Activated naive CD4-positive, alpha-beta T cell treated with anti-CD3 and anti-CD28 coated beads, Interleukin-2, amount 10 ng/mL, durations not matched to agents 7 days and 5 days (primary cell): Measurements from ENCODE around the gene NAV2.
A peak's percentile ranks its signal among the peaks of the same experiment; 100 is the strongest.
"Not testable (repeated sequence)": the region's sequence is repeated elsewhere in the genome, so short reads cannot be mapped to it uniquely, and the experiment has no call there.

ENCODE experiments used
- CTCF ChIA-PET: fragments of 350-600 bp; sonication (Branson Sonifier 250); formaldehyde crosslinking; loops from one replicate; lab custom pipeline; 2021; ENCODE audit warnings: antibody characterized with exemption; lab: Charles Lee
- DNase-seq: peaks from one replicate; pipeline ENCODE4 v3.0.0-alpha.2; 2020
- H3K27ac Mint-ChIP-seq: one replicate; pipeline ENCODE4 v1.8.0; 2021; ENCODE audit warnings: mild to moderate bottlenecking, moderate library complexity, mixed read lengths
- H3K27me3 Mint-ChIP-seq: one replicate; pipeline ENCODE4 v1.8.0; 2021; ENCODE audit warnings: mild to moderate bottlenecking, mixed read lengths
- H3K36me3 Mint-ChIP-seq: one replicate; pipeline ENCODE4 v1.8.0; 2021; ENCODE audit warnings: mixed read lengths
- H3K4me1 Mint-ChIP-seq: one replicate; pipeline ENCODE4 v1.8.0; 2021; ENCODE audit warnings: mixed read lengths
- H3K4me3 Mint-ChIP-seq: one replicate; pipeline ENCODE4 v1.8.0; 2021; ENCODE audit warnings: mild to moderate bottlenecking, moderate library complexity, mixed read lengths
- H3K9me3 Mint-ChIP-seq: one replicate; pipeline ENCODE4 v1.8.0; 2021; ENCODE audit warnings: mixed read lengths

The NAV2 gene

DNA sequence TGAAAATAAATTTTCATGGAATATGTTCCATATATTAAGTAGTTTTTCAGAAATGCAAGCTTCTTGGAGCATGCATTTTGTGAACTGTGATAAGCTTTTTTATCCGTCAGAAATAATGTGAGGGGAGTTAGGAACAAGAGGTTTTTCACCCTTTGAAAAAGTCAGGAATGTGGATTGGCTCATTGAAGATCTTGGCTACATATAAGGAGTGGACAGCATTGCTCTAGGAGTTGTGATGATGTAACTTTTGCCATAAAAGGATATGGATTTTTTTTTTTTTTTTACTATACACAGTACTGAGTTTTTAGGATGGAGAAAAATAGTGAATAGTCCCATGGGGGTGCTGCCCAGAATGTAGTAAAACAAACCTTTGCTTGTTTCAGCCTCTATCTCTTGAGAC, 180.2 kb downstream of the NAV2 start:
- no peaks in the 10 kb centered on the region for H3K27me3 Mint-ChIP-seq
- no peak overlapping the region for H3K27ac Mint-ChIP-seq
- no peak overlapping the region for H3K4me3 Mint-ChIP-seq
- no peak for DNase-seq
- H3K4me1 Mint-ChIP-seq, result no peaks in the 10 kb centered on the region
- H3K36me3 Mint-ChIP-seq, result no peaks in the 10 kb centered on the region
- CTCF ChIA-PET, result no interaction called here
- H3K9me3 Mint-ChIP-seq, result no peaks in the 10 kb centered on the region

DNA sequence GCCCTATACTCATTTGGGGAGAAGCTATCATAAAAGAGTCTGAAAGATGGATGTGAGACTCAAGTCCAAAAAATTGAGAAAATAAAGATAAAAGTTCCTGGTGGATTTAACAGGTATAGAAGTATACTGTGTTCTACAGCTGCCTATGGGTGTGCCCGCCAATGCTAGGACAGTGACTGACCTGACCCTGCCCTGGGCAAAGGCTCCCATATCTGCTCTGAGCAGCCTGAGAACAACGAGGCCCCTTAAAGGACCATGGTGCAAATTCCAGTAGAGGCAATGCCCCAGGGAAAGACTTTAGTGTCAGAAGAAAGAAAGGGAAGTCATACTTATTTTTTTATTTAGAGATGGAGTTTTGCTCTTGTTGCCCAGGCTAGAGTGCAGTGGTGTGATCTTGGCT, 181.8 kb downstream of the NAV2 start:
- Mint-ChIP-seq H3K4me3 (no peak overlapping the region), H3K27me3 (no peaks in the 10 kb centered on the region), H3K36me3 (no peaks in the 10 kb centered on the region), H3K27ac (no peak overlapping the region), H3K9me3 (no peaks in the 10 kb centered on the region), H3K4me1 (no peaks in the 10 kb centered on the region)
- CTCF ChIA-PET, result no interaction called here
- DNase-seq, result no peak

DNA sequence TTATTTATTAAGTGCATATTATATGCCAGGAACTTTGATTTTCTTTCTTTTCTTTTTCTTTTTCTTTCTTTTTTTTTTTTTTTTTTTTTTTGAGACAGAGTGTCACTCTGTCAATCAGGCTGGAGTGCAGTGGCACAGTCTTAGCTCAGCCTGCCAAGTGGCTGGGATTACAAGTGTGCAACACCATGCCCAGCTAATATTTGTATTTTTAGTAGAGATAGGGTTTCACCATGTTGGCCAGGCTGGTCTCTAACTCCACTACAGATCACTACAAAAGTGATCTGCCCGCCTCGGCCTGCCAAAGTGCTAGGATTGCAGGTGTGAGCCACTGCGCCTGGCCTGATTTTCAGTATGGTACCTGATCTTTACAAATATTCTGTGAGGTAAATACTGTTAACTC, 182.4 kb downstream of the NAV2 start:
- CTCF ChIA-PET, H3K36me3 Mint-ChIP-seq, H3K27ac Mint-ChIP-seq: not testable (repeated sequence)

DNA sequence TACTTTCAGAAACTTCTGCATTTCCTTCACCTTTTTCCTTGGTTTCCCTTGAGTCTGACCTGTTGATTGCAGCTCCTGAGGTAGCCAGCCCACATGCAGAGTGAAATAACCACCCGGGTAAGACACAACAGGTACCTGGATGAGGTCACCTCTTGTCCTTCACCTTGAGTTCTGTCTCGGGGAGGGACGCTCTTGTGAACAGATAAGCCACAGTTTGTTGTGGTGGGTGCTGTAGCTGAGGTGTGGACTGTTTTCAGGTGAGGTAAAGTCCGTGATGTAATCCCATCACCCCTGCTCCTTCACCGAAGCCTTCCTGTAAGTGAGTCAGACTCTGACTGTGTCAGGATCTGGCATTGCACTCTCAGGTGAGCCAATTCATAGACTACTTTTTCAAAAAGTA, 183.1 kb downstream of the NAV2 start:
- DNase-seq, result no peak
- H3K9me3 Mint-ChIP-seq, result no peaks in the 10 kb centered on the region
- CTCF ChIA-PET, result no interaction called here
- H3K36me3 Mint-ChIP-seq, result no peaks in the 10 kb centered on the region
- no peak overlapping the region for H3K27ac Mint-ChIP-seq
- H3K4me1 Mint-ChIP-seq, result no peaks in the 10 kb centered on the region
- H3K4me3 Mint-ChIP-seq, result no peak overlapping the region
- no peaks in the 10 kb centered on the region for H3K27me3 Mint-ChIP-seq

More for the DNA sequence above, 182.4 kb downstream of the NAV2 start:
- DNase-seq, H3K4me3 Mint-ChIP-seq, H3K9me3 Mint-ChIP-seq, H3K4me1 Mint-ChIP-seq, H3K27me3 Mint-ChIP-seq: not testable (repeated sequence)

DNA sequence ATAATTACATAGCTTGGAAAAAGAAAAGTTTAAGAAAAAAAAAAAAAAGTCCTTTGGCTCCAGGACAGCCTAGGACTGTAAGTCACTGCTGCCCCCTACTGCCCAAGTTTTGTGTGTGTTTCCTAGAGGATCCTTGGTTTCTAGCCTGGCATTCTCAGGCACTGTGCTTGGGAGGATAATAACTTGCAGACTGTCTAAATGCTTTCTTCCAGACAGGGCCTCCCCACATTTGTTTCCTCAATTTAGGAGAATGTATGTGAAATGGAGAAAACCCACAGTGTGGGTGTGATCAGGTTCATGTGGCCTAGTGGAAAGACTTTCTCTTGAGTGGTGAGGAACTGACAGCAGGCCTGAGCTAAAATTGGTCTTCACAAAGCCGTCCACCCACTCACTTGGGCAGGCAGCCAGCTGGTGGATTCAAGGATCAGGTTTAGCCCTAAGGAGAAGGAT, 191.0 kb downstream of the NAV2 start:
- no peaks in the 10 kb centered on the region for H3K4me1 Mint-ChIP-seq
- no peak overlapping the region for H3K4me3 Mint-ChIP-seq
- no peaks in the 10 kb centered on the region for H3K36me3 Mint-ChIP-seq
- DNase-seq, result peak; percentile 65
- H3K27ac Mint-ChIP-seq, result no peak overlapping the region
- CTCF ChIA-PET, result interaction anchor here (0.7 to 2.7 kb wide), 8 partner anchors 9 to 348 kb away, joined by 4 to 14 read pairs (median 7); no protein-coding TSS in a partner anchor
- H3K9me3 Mint-ChIP-seq, result no peaks in the 10 kb centered on the region
- peaks cover 3% of the 10 kb centered on the region for H3K27me3 Mint-ChIP-seq

DNA sequence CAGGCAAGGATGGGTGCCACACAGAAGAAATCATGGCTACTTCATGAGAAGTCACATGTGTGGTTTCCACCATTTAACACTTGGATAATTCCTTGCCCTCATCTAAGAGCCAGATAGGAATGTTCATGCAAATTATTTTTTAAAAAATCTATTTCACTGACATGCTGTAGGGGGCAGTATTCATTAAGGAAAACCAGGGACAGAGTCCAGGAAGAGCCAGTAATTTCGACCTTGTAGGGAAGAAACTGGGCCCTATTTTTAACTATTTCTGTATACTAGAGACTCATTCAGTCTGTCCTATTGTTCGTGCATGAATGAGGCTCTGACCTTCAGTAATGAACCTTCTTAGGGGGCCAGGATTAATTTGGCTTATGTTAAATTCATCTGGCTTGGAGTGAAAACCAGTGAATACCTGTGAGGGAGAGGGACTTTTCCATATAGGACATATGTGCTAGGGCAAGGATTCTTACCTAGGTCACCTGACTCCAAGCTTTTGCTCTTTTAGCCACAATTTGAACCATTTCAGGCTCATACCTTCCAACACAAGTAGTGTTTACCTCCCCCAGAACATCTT, 192.7 kb downstream of the NAV2 start:
- CTCF ChIA-PET, result interaction anchor here (2.3 to 2.7 kb wide), 2 partner anchors 342 to 350 kb away, joined by 8 to 9 read pairs; no protein-coding TSS in a partner anchor
- no peak for DNase-seq
- Mint-ChIP-seq H3K27ac (no peak overlapping the region), H3K4me3 (no peak overlapping the region), H3K4me1 (no peaks in the 10 kb centered on the region), H3K27me3 (peaks cover 3% of the 10 kb centered on the region), H3K9me3 (no peaks in the 10 kb centered on the region), H3K36me3 (no peaks in the 10 kb centered on the region)

DNA sequence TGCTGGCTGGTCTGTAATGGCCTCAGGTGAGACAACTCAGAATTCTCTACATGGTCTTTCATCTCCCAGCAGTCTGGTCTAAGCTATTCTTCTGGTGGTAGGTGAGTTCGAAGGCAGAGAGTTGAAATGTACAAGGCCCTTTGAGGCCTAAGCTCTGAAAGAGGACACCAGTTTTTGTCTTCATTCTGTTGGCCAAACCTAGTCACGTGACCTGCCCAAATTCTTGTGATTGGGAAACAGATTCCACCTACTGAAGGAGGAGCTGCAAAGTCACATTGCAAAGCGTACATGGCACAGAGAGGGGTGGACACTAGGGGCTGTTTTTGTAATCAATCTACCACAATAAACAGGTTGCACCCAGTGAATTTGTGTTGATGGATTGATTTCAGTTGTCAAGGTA, 193.5 kb downstream of the NAV2 start:
- Mint-ChIP-seq H3K4me3 (no peak overlapping the region), H3K9me3 (no peaks in the 10 kb centered on the region), H3K27ac (no peak overlapping the region), H3K27me3 (peaks cover 3% of the 10 kb centered on the region), H3K36me3 (no peaks in the 10 kb centered on the region), H3K4me1 (no peaks in the 10 kb centered on the region)
- no peak for DNase-seq
- CTCF ChIA-PET, result interaction anchor here (0.7 to 2.3 kb wide), 2 partner anchors 343 to 349 kb away, joined by 3 to 8 read pairs; no protein-coding TSS in a partner anchor

DNA sequence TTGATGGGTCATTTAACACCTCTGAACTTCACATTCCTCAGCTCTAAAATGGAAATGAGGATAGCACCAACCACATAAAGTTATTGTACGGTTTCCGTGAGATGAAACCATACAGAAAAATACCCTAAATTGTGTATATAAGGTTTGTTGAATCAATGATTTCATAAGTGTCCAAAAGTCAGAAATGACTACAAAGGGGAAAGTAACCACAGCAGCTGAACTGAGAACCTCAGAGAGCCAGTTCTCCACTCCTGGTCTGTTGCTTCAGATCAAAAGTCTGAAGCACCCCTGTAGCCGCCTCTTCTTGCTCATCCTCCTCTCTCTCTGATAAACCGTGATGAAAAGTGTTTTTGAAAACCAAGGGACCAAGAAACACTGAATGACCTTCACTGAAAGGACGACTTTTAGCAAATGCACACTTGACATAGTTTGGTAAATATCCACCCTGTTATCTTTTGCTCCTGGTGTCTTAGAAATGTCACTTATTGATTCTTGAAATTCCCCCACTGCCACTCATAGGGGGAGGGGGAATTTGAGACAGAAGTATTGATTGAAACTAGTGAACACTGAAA, 194.5 kb downstream of the NAV2 start:
- CTCF ChIA-PET, result interaction anchor here (0.7 to 2.3 kb wide), 2 partner anchors 33 to 344 kb away, joined by 3 to 8 read pairs; no protein-coding TSS in a partner anchor
- no peaks in the 10 kb centered on the region for H3K4me1 Mint-ChIP-seq

DNA sequence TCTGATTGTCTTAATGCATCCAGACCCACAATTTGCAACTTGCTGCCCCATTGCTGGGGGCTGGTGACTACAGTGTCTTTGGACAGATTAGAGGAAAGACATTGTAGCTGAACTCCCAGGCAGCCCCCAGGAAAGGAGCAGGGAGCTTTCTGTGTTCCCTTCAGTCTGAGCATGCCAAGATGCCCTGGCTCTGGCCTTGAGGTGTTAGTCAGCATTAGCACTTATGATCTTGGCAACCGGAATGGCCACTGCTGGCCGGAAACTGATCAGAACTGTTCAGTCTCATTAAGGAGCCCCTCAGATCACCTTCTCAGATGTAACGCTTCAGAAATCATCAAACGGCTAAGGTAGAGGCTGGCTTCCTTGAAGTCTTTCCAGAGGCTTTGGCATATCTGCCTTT, 195.2 kb downstream of the NAV2 start:
- peaks cover 7% of the 10 kb centered on the region for H3K27me3 Mint-ChIP-seq
- no peak overlapping the region for H3K27ac Mint-ChIP-seq
- CTCF ChIA-PET, result interaction anchor here (0.6 kb wide), 1 partner anchor 645 kb away, joined by 3 read pairs; no protein-coding TSS in a partner anchor
- no peaks in the 10 kb centered on the region for H3K9me3 Mint-ChIP-seq
- DNase-seq, result no peak
- no peaks in the 10 kb centered on the region for H3K36me3 Mint-ChIP-seq
- no peaks in the 10 kb centered on the region for H3K4me1 Mint-ChIP-seq
- H3K4me3 Mint-ChIP-seq, result no peak overlapping the region

More for the DNA sequence above, 194.5 kb downstream of the NAV2 start:
- Mint-ChIP-seq H3K4me3 (no peak overlapping the region), H3K27ac (no peak overlapping the region), H3K36me3 (no peaks in the 10 kb centered on the region), H3K9me3 (no peaks in the 10 kb centered on the region), H3K27me3 (peaks cover 7% of the 10 kb centered on the region)
- no peak for DNase-seq

DNA sequence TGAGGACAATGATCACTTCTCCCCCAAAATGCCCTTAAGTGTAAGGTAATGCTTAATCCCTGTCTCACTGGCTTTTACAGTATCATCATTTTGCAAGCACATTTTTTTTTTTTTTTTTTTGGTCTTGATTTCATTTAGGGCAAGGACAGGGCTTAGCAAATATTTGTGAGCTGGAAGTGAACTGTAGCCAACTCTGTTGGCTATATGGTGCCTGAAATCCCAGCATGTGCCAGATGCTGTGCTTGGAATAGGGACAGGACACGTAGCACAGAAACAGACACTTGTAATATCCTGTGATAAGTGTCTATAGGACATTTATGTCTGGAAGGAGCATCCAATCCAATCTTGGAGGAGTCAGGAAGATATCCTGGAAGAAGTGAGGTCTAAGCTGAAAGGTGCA, 198.3 kb downstream of the NAV2 start:
- peaks cover 10% of the 10 kb centered on the region for H3K27me3 Mint-ChIP-seq
- no peak overlapping the region for H3K4me3 Mint-ChIP-seq
- H3K4me1 Mint-ChIP-seq, result no peaks in the 10 kb centered on the region
- H3K9me3 Mint-ChIP-seq, result no peaks in the 10 kb centered on the region
- CTCF ChIA-PET, result no interaction called here
- no peak for DNase-seq
- no peaks in the 10 kb centered on the region for H3K36me3 Mint-ChIP-seq
- no peak overlapping the region for H3K27ac Mint-ChIP-seq

DNA sequence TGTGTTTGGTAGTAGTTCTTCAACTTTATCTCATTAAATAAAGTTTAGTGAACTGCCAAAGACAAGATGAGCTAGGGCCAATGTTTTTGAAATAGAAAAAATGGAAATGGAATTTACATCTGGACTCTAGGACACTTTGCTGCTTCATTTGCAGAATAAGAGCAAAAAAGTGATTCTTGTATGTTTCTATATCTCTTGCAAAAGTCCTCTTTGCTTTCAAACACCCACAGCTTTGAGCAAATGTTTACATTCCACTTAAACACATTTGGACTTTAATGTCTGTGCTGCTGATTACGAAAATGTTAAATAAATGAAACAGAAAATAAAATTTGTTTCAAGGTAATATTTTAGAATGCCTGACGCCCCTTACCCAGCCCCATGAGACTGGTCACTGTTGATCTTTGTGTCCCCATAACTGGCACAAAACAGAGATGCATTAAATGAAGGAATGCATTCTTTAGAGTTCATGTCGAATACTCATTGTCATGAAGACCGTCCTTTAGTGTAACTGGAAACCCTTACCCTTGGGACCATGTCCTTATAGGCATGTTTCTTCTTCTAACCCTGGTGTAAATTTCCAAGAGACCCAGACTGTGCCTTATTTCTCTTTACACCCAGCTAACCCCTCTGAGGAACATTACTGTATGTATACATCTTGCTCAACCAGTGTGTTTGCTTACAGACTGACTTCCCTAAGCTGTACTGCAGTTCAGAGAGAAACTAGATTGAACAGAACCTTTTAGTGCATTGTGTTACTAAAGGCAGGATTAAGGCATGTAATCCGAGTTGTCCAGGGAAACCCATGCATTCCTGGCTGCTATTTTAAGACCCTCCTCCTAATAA, 199.7 kb downstream of the NAV2 start:
- Mint-ChIP-seq H3K27me3 (peaks cover 7% of the 10 kb centered on the region), H3K4me1 (no peaks in the 10 kb centered on the region)

DNA sequence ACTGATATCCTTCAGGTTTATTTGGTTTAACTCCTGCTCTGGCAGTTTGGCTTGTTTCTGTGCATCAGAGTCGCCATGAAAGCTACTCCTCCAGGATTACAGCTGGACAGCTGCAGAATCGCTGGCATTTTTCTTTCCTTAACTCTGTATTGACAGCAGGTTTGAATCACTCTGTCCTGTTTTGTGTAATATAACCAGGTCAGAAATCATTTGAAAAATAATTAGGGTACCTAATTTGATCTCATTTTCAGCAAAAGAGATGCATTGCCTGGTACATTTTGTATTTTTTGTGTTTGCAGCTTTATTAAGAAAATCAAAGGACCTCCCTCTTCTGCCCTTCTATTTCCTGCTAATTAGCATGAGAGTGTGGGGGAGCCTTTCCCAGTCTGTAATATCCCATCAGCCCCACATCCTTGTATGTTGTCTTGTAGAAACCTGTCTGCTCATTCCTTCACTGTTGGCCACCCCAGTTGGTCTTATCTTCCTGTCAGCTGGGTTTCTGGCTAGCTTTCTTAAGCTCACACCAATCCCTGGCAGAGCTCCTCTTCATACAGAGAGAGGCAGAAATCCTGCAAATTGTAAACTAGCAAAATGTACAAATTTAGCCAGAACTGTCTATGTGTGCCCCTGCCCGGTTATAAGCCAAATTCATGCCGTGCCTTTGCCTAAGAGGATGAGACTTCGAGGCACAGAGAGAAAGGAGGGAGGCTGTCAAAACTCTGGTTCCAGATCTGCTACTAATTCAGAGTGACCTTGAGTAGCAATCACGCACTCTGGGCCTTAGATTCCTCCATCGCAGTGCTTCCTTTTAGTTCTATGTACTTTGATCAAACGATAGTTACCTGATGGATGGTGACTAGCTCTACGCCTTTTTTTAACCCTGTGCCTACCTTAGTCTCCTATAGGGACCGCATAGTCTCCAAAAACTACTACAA, 200.6 kb downstream of the NAV2 start:
- Mint-ChIP-seq H3K27ac (no peak overlapping the region), H3K4me3 (no peak overlapping the region), H3K4me1 (no peaks in the 10 kb centered on the region), H3K36me3 (no peaks in the 10 kb centered on the region), H3K27me3 (peaks cover 7% of the 10 kb centered on the region), H3K9me3 (no peaks in the 10 kb centered on the region)
- no peak for DNase-seq
- CTCF ChIA-PET, result interaction anchor here (1.1 kb wide), 1 partner anchor 9 kb away, joined by 7 read pairs; no protein-coding TSS in a partner anchor

More for the DNA sequence above, 199.7 kb downstream of the NAV2 start:
- Mint-ChIP-seq H3K9me3 (no peaks in the 10 kb centered on the region), H3K36me3 (no peaks in the 10 kb centered on the region), H3K27ac (no peak overlapping the region), H3K4me3 (no peak overlapping the region)
- DNase-seq, result no peak
- CTCF ChIA-PET, result interaction anchor here (1.1 kb wide), 1 partner anchor 9 kb away, joined by 7 read pairs; no protein-coding TSS in a partner anchor

DNA sequence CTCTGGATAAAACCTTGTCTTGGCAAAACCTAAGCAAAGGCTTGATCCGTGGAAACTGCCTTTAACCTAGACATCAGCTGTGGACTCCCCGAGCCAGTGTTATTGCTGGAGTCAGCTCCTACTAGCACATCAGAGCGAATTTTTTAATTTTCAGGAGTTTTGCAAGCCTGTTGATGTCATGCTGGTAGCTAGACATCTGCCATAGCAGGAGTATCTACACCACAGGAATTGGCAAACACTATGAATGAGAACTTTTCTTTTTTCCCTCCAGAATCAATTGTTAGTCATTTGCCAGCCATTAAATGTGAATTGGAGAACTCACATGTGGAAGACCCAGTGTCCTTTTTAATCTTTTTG, 201.2 kb downstream of the NAV2 start:
- CTCF ChIA-PET, result no interaction called here
- Mint-ChIP-seq H3K27ac (no peak overlapping the region), H3K9me3 (no peaks in the 10 kb centered on the region), H3K27me3 (peaks cover 7% of the 10 kb centered on the region), H3K4me1 (no peaks in the 10 kb centered on the region), H3K36me3 (no peaks in the 10 kb centered on the region), H3K4me3 (no peak overlapping the region)
- DNase-seq, result no peak
